LoVo (cell line): ENCODE results near the gene TMC8.
A peak's percentile ranks its signal among the peaks of the same experiment; 100 is the strongest.
"Not testable (repeated sequence)": the region's sequence is repeated elsewhere in the genome, so short reads cannot be mapped to it uniquely, and the experiment has no call there.

ENCODE experiments used
- DNase-seq: peaks from one replicate; pipeline ENCODE4 v3.0.0-alpha.2; 2016; ENCODE audit warnings: low spot score

TMC8 gene

DNA sequence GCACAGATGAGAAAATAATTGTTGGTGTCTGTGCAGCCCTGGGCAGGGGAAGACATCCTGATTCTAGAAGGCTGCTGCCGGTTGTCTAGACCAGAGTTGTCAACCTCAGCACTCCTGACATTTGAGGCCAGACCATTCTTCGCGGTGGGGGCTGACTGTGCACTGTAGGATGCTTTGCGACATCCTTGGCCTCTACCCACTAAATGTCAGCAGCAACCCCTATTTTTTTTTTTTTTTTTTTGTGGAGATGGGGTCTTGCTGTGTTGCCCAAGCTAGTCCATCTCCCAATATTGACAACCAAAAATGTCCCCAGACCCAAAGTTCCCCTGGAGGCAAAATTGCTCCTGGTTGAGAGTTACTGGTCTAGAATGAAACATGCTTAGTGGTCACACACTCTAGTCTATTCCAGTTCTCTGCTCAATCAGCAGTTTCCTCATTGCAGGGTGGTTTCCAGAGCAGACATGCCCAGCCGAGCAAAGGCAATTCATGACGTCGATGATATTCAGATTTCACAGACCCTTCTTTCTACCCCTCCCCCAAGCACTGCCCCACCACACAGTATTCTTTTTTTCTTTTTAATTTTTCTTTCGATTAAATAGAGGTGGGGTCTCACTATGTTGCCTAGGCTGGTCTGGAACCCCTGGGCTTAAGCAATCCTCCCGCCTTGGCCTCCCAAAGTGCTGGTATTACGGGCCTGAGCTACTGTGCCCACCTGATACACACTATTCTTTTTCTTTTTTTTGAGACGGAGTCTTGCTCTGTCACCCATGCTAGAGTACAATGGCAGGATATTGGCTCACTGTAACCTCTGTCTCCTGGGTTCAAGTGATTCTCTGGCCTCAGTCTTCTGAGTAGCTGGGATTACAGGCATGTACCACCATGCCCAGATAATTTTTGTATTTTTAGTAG, 24.6 kb downstream of the TMC8 start:
- no peak for DNase-seq

DNA sequence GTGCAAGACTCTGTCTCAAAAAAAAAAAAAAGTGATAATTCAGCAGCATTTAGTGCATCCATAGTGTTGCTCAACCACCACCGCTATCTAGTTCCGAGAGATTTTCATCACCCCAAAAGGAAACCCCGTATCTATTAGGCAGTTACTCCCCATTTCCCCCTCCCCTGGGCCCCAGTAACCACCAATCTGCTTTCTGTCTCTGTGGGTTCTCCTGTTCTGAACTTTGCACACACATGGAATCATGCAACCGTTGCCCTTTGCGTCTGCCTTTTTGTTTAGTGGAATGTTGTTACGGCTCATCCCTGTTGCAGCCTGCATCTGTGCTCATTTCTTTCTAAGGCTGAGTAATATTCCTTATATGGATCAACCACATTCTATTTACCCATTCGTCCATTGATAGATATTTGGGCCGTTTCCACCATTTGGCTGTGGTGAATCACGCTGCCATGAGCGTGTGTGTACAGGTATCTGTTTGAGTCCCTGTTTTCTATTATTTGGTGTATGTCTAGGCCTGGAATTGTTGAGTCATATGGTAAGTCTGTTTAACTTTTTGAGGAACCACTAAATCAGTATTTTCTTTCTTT, 29.1 kb downstream of the TMC8 start:
- no peak for DNase-seq

DNA sequence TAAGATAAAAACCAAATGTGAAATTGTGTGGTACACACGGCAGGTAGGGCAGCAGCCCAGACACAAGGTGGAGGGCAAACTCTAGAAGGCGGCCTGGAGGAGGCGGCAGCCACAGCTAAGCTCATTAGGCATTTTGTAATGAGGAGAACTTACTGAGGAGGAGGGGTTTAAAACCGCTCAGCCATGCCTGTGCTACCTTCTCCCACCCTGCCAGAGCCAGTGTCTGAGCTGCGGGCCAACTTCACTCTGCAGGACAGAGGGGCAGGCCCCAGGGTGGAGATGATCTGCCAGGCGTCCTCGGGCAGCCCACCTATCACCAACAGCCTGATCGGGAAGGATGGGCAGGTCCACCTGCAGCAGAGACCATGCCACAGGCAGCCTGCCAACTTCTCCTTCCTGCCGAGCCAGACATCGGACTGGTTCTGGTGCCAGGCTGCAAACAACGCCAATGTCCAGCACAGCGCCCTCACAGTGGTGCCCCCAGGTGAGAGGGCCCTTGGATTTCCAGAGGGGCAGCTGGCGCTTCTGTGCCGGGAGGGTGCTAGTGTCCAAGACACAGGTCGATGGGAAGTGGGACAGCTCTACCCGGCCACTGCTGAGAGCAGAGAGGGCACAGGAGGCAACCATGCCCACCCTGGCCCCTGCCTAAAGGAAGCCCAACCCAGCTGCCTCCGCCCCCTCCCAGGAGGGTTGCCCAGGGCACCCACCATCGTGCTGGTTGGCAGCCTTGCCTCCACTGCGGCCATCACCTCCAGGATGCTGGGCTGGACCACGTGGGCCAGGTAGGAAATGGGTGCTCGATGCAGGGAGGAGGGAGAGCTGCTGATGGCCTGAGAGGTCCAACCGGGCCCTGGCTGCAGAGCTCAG, 33.5 kb downstream of the TMC8 start:
- no peak for DNase-seq

DNA sequence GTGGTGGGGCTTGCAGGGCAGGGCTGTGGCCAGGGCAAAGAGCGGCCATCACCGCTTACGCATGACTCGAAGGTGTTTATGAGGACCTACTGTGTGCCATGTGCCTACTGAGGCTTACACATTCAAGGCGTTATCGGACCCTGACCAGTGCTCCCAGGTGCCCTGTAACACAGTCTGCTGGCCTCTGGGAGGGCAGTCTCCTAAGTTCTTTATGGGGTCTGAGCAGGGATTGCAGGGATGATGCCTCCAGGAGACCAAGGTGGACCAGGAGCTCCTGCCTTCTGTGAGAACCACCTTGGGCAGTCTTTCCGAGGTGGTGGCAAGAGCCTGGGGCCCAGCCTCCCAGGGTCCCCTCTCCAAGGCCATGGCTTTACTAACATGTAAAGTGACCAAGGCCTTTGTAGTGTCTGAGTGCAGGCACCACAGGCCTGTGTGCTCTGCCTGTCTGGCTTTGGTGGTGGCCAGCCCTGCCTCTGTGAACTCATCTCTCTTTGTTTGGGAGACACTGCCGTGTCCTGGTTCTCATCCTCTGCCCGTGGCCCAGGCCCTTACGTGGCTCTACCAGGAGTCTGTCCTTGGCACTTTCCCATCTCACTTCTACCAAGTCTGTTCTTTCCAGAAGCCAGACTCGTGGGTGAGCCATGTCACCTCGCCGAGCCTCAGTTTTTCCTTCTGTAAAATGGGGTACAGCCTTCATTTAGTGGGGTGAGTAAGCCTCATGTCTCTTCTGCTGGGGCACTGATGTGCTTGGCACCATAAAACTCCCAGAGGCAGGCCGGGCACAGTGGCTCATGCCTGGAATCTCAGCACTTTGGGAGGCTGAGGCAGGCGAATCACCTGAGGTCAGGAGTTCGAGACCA, 34.4 kb downstream of the TMC8 start:
- no peak for DNase-seq

DNA sequence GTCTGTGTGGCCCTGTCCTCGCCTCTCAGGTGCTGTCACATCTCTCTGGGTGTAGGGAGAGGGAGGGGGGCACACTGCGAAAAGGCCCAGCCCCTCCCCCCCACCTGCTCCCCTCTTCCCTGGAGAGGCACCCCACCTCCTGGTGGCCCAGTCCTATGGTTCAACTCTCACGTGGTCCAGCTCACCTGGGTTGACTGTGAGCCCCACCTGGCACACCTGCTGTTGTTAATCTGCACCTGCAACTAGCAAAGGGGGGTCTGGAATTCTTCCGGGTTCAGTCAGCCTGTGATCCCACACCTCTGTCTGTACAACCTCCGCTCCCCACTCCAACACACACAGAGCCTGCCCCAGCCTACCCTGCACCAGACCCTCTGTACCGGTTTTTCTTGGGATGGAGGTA, 35.8 kb downstream of the TMC8 start:
- DNase-seq: no peak

DNA sequence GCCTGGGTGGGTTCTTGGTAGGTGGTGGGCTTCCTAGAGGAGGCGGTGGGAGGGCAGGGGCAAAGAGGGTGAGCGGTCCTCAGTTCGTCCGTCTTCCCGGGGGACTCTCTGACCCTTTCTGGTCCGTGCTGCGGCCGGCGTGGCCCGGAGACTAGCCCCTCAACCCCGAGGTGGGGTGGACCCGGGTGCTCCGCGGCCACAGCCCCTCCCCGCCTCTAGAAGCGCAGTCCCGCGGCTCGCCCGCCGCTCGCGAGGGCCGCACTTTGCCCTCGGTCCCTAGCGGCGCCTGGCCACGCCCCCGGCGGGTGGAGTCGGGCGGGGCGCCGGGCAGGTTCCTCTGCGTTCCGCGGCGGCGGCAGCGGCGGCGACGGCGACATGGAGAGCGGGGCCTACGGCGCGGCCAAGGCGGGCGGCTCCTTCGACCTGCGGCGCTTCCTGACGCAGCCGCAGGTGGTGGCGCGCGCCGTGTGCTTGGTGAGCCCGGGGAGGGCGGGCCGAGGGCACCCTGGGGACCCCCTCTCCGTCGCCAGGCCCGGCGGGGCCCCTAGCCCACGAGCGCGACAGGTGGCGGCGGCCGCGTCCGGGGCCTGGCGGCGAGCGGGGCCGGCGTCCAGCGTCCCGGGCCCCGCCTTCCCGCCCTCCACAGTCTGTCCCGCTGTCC, 37.8 kb downstream of the TMC8 start, which contains the start of gene SYNGR2:
TSS of gene SYNGR2 (plus strand) at position 340 of the 661 bp plus-strand sequence. CDS start at position 376, 36 bp downstream.
- DNase-seq: peak; percentile 92

DNA sequence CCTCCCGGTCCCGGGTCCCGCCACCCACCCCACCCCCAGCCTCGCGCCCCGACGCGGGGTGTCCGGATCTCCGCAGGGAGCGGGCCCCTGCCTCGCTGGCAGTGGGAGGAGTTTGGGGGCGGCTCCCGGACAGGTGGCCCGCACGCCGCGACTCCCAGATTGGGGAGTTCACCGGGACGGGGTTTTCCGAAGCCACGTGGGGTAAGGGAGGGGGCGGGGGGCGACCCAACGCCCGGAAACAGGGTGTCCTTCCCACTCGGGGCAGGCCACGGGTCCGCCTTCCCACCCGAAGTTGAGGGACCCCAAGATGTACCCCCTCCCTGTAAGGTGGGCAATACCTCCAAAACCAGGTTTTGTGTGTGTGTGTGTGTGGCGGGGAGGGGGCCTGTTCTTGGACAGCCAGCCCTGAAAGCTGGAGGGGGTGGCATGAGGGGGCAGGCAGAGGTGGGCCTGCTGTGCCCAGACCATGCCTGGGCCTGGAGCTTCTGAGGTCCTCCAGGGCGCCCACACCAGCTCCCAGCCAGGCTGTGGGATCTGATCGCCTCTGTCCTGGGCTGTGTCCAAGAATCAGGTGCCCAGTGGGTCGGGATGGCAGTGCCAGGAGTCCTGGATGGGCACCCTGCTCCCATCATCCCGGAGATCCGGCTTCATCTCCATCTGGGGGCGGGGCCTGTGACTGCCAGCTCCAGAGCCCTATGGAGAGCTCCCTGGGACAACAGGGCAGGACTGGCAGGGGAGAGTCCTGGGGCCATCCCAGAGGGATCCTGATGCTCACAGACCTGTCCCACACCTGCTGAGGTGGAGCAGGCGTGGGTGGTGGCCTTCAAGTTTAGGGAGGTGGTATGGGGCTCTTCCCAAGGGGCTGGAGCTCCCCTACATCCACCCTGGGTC, 38.6 kb downstream of the TMC8 start:
- peak; percentile 59 for DNase-seq

DNA sequence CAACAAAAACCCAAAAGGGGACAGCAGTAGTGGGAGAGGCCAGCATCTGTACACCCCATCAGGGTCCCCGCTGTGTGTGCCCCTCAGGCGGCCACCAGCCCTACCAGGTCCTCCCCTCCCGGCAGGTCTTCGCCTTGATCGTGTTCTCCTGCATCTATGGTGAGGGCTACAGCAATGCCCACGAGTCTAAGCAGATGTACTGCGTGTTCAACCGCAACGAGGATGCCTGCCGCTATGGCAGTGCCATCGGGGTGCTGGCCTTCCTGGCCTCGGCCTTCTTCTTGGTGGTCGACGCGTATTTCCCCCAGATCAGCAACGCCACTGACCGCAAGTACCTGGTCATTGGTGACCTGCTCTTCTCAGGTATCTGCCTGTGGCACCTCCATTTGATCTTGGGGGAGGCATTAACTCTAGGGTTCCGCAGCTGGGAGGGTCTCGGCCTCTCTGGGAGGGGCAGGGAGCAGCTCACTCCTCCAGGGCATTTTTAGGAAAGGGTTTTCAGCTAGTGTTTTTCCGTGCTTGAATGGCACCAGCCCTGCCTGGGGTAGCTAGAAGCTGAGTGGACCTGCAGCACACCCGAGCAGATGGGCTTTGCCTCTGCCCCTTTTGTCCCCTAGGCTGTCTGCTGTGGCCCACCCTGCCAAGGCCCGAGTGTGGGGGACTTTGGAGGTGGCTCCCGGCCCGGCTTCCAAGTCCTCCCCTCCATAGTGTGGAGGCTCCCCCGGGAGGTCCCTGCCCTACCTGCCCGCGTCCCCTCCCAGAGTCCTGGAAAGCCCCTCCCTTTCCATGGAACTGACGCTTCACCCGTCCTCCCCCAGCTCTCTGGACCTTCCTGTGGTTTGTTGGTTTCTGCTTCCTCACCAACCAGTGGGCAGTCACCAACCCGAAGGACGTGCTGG, 40.4 kb downstream of the TMC8 start:
- no peak for DNase-seq

DNA sequence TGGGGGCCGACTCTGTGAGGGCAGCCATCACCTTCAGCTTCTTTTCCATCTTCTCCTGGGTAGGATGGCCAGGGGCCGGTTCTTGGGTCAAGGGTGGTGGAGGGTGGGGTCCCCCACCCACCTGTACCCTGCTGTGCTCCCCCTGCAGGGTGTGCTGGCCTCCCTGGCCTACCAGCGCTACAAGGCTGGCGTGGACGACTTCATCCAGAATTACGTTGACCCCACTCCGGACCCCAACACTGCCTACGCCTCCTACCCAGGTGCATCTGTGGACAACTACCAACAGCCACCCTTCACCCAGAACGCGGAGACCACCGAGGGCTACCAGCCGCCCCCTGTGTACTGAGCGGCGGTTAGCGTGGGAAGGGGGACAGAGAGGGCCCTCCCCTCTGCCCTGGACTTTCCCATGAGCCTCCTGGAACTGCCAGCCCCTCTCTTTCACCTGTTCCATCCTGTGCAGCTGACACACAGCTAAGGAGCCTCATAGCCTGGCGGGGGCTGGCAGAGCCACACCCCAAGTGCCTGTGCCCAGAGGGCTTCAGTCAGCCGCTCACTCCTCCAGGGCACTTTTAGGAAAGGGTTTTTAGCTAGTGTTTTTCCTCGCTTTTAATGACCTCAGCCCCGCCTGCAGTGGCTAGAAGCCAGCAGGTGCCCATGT, 41.1 kb downstream of the TMC8 start:
- DNase-seq: not testable (repeated sequence)

DNA sequence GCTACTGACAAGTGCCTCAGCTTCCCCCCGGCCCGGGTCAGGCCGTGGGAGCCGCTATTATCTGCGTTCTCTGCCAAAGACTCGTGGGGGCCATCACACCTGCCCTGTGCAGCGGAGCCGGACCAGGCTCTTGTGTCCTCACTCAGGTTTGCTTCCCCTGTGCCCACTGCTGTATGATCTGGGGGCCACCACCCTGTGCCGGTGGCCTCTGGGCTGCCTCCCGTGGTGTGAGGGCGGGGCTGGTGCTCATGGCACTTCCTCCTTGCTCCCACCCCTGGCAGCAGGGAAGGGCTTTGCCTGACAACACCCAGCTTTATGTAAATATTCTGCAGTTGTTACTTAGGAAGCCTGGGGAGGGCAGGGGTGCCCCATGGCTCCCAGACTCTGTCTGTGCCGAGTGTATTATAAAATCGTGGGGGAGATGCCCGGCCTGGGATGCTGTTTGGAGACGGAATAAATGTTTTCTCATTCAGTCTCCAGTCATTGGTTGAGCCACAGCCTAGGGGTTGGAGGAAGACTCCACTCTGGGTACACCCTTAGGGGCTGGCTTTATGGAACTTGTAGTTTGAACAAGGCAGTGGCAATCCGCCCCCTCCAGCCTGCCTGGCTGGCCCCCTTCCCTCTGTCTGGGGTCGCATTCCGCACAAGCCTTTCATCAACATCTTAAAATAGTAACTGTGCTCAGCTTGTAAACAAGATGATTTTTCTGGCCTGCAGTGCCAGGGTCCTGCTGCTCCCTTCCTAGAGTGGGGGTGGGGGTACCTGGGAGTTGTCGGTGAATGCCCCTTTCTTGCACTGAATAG, 41.9 kb downstream of the TMC8 start:
- DNase-seq: no peak

DNA sequence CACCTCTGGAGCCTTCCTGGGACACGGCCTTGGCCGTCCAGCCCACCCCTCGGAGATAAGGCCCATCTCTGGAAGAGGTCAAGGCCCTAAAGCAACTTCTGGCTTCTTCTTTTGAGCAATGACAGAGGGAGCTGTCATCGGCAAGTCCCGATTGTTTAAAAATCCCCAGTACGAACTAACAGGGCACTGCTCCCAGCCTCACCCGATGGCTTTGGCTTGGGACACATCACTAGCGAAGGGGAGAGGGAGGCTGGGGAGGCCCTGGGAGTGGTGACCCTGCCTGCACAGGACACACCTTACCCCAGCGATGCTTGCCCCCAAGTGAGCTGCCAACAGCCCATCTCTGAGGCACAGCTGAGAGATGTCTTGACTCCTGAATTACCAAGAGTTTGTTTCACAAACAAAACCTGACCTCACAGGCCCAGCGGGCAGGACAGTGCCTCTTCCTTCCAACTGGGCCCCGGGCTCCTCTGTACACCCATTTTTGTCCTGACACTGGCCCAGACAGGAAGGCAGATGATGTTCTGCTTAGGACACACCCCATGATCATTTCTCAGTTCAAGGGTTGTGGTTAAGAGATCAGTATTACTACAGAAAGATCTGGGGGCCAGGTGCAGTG, 42.6 kb downstream of the TMC8 start:
- DNase-seq: no peak

DNA sequence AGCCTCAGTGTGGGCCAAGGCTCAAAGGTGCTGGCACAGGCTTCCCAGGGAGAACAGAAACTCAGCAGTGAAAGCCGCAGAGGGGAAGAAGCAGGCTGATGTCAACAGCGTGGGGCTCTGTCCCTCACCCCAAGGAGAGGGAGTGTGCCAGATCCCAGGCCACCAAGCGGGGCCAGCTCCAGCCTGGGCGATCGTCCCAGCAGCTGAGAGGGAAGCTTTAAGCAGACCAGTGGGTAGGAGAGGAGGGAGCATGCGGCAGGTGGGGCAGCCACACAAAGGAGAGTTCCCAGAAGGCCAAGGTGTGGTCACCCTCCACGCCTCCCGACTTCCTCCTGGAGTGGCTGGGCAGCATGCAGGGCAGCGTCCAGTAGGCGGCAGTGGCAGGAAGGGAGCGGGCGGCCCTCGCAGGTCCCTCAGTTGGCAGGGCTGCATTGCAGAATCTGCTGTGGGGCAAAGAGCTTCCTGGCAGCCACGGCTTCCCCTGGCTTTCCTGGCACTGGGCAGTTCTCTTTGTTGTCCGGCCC, 43.8 kb downstream of the TMC8 start:
- DNase-seq: no peak

DNA sequence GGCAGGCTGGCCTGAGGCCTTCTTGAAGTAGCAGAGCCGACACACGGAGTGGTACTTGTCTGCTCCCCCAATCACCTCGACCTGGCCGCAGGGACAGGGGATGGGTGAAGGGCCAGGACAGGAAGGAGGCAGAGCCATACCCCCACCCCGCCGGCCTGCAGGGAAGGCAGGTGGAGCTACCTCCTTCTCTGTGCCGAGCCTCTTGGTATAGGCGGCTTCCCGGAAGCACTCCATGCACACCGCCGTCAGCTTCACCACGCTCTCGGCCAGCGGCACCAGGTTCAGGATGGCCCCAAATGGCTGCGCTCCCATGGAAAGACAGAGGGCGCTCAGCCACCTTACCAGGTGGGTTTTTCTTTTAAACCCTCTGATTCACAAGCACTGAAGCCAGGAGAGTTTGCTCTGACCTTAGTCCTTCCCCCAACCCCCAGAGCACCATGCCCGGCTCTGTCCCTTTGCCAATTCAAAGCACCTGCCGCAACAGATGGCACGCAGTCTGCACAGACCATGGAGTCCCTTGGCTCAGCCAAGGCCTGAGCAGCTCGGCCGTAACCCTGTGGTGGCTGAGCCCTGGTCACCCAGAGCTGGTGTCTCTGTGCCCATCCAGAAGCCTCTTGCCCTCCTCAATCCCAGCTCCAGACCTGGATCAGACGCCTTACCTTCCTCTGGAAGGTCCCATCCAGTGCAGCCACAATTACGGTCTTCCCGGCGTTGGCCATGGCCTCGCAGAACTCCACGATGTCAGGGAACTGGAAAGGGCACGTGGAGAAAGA, 44.5 kb downstream of the TMC8 start:
- DNase-seq: no peak

DNA sequence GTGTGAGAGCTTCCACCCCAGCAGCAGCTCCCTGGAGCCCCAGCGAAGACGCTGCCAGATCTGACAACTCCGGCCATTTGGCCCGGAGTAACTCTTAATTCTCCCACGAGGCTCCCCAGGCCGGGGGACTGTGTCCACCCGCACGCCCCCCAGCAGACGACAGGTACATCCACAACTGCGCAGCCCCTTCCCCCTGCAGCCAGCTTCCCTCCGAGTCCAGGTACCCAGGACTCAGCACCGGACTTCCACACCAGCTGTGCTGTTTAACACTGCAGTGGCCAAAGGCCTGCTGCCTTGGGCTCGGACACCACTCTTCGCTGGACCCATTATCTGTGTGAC, 45.0 kb downstream of the TMC8 start:
- DNase-seq: no peak

DNA sequence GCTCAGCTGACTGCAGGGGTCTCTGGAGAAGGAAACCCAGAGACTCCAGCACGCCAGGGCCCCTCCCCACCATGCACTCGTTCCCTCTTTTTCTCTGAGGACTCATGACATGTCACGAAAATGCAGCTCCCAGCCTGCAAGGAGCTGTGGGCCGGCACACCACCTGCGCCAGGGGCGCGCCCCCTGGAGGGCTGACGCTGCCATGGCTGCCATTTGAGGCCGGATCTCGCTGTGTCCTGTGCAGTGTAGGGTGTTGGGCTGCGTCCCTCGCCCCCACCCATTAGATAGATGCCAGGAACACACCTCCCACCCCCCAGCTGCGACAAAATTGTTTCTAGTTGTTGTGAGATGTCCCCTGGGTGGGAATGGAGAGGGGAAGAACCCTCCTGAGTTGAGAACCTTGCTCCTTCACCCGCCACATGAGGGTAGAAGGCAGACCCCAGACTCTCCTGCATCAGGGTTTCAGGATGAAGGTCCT, 46.0 kb downstream of the TMC8 start:
- DNase-seq: no peak

DNA sequence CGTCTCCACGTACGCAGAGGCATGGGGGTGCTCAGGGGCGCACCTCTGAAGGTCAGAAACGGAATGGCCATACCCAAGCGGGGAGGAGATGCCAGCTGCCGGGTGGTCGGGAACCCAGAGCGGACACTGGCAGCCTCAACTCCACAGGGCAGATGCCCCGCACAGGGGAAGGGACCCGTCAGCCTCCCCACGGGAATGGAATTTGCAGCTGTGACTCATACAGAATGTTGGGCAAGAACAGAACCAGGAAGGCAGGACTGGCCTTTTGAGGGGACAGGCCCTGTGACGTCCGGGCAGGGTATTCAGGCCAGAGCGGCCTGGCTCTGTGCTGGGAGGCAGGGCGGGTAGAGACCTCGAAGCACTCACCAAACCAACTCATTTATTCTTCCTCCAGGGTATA, 48.8 kb downstream of the TMC8 start:
- DNase-seq: no peak
